Endothelial cell of umbilical vein (primary cell): Measurements from ENCODE around the gene RAPGEF3. TPM values are rescaled to one million over a fixed set of nuclear protein-coding genes. Genes with fewer than 3 reads are reported as not detected.

ENCODE experiments used
- BruUV-seq: library from RNA; stranded (reverse); fragments of 400-500 nt; replicated peaks from 2 replicates; lab custom pipeline; 2021; lab: Mats Ljungman, UMichigan
- CTCF ChIA-PET: fragments of 300-600, 350-600 bp; sonication (Branson Sonifier 250); formaldehyde crosslinking; loops from one replicate; lab custom pipeline; 2021; ENCODE audit warnings: antibody characterized with exemption, inconsistent platforms; lab: Charles Lee
- POLR2A ChIA-PET: fragments of 300-600, 350-600 bp; sonication (Branson Sonifier 250); formaldehyde crosslinking; loops from one replicate; lab custom pipeline; 2021; ENCODE audit warnings: antibody characterized with exemption, inconsistent platforms; lab: Charles Lee
- DNase-seq: peaks from one replicate; pipeline ENCODE4 v3.0.0-alpha.2; 2011; ENCODE audit warnings: low read depth, low spot score
- FAIRE-seq: peaks from 2 replicates; lab custom pipeline; 2011; peaks lifted over from hg19 to GRCh38; lab: Jason Lieb, UNC
- H2AFZ ChIP-seq: 2 replicates; pipeline ENCODE4 v1.6.0; 2012; ENCODE audit warnings: low read depth, low read length, control low read depth, inconsistent platforms
- H3K27ac ChIP-seq: 2 replicates; pipeline ENCODE4 v1.5.1; 2011; ENCODE audit warnings: low read depth, mild to moderate bottlenecking, control low read depth, low read length, moderate library complexity; ENCODE audit not compliant: insufficient read depth
- H3K27me3 ChIP-seq, 2 experiments: 2 replicates each; pipeline versions ENCODE4 v1.6.0 to v1.6.1; 2011; ENCODE audit warnings: low read length in 2 of 2, mixed read lengths in 1 of 2; ENCODE audit not compliant: control insufficient read depth in 2 of 2, insufficient read depth in 2 of 2
- H3K36me3 ChIP-seq, 2 experiments: 2 replicates in 1 of 2; 3 replicates in 1 of 2; pipeline ENCODE4 v1.5.1; 2011; ENCODE audit warnings: low read length in 2 of 2, mild to moderate bottlenecking in 1 of 2, moderate library complexity in 1 of 2; ENCODE audit not compliant: control insufficient read depth in 2 of 2, insufficient read depth in 2 of 2; ENCODE audit errors: extremely low read depth in 1 of 2
- H3K4me1 ChIP-seq: 3 replicates; pipeline ENCODE4 v1.5.1; 2011; ENCODE audit warnings: mild to moderate bottlenecking, low read length; ENCODE audit not compliant: control insufficient read depth, insufficient read depth; ENCODE audit errors: extremely low read depth
- H3K4me2 ChIP-seq: 2 replicates; pipeline ENCODE4 v1.6.1; 2011; ENCODE audit warnings: low read length, control low read depth, mixed read lengths; ENCODE audit not compliant: insufficient read depth
- H3K4me3 ChIP-seq, 3 experiments: fragments of 200-600 bp in 1 of 3; sonication (generic), shearing (Covaris generic) in 1 of 3; replicated peaks in 1 of 3; 2 replicates each; pipeline ENCODE4 v1.5.1; 2011 to 2016; ENCODE audit warnings: control low read depth in 3 of 3, low read length in 3 of 3, mild to moderate bottlenecking in 2 of 3, inconsistent platforms in 1 of 3, low read depth in 1 of 3, moderate library complexity in 1 of 3; ENCODE audit not compliant: insufficient read depth in 1 of 3
- H3K79me2 ChIP-seq: 2 replicates; pipeline ENCODE4 v1.6.0; 2012; ENCODE audit warnings: low read length, inconsistent platforms; ENCODE audit not compliant: control insufficient read depth, insufficient read depth
- H3K9ac ChIP-seq: replicated peaks from 2 replicates; pipeline ENCODE3; 2011; ENCODE audit warnings: low read length, control low read depth; ENCODE audit not compliant: insufficient read depth; ENCODE audit errors: extremely low read depth
- H3K9me1 ChIP-seq: replicated peaks from 3 replicates; pipeline ENCODE4 v1.6.0; 2011; ENCODE audit warnings: mild to moderate bottlenecking, low read length; ENCODE audit not compliant: control insufficient read depth, insufficient read depth; ENCODE audit errors: extremely low read depth
- H3K9me3 ChIP-seq: replicated peaks from 2 replicates; pipeline ENCODE4 v1.5.1; 2012; ENCODE audit warnings: low read length, inconsistent platforms; ENCODE audit not compliant: control insufficient read depth, insufficient read depth
- H4K20me1 ChIP-seq: replicated peaks from 2 replicates; pipeline ENCODE3; 2011; ENCODE audit warnings: mild to moderate bottlenecking, low read length; ENCODE audit not compliant: control insufficient read depth, insufficient read depth; ENCODE audit errors: extremely low read depth
- EZH2 ChIP-seq: IDR thresholded peaks from 2 replicates; pipeline ENCODE4 v1.6.1; 2012; ENCODE audit warnings: borderline replicate concordance, low read depth, mild to moderate bottlenecking, moderate library complexity, low read length, inconsistent platforms; ENCODE audit not compliant: severe bottlenecking
- JUN ChIP-seq: IDR thresholded peaks from 2 replicates; pipeline ENCODE4 v1.6.1; 2011; ENCODE audit warnings: borderline replicate concordance, low read depth; ENCODE audit not compliant: insufficient read length, insufficient read depth
- MYC ChIP-seq: IDR thresholded peaks from one replicate; pipeline ENCODE4 v1.6.1; 2011; ENCODE audit warnings: mild to moderate bottlenecking, low read depth, low read length
- POLR2A ChIP-seq: IDR thresholded peaks from 2 replicates; pipeline ENCODE4 v1.6.1; 2012; ENCODE audit warnings: low read depth, mild to moderate bottlenecking, control low read depth, low read length
- POLR2AphosphoS5 ChIP-seq: IDR thresholded peaks from 2 replicates; pipeline ENCODE4 v1.6.1; 2012; ENCODE audit warnings: low read depth, mild to moderate bottlenecking, control low read depth, low read length, moderate library complexity; ENCODE audit not compliant: insufficient read depth
- dilution Hi-C: fragments of 300-500 bp; cut with MboI; formaldehyde crosslinking; loops from one replicate; pipeline ENCODE4 v1.15.0; 2019; ENCODE audit warnings: low sequenced_read_pairs; ENCODE audit not compliant: extremely low pct_ligation_motif_present
- intact Hi-C: fragments of 100-400 bp; cut with micrococcal nuclease; formaldehyde crosslinking; loops from one replicate; pipeline ENCODE4 v1.10.0; 2022
- polyA plus RNA-seq, 4 experiments: library from polyadenylated mRNA; depleted of rRNA in 3 of 4; stranded (reverse) in 3 of 4; unstranded in 1 of 4; fragments of >200 nt; gene quantifications; 2 replicates each; pipeline versions ENCODE4 v1.2.1 to v1.2.3, GENCODE V29; 2011 to 2012; ENCODE audit warnings: missing spikeins in 1 of 4
- total RNA-seq: library from RNA; stranded (reverse); gene quantifications from 2 replicates; pipeline ENCODE4 v1.2.3, GENCODE V29; 2021
- TF ChIP-seq, protein P1 (sequence below): IDR thresholded peaks from 2 replicates; pipeline ENCODE4 v1.6.1; 2011; ENCODE audit not compliant: insufficient read depth, insufficient read length
- TF ChIP-seq, protein P2 (sequence below), 2 donors: IDR thresholded peaks; 1 replicate in 1 of 2; 2 replicates in 1 of 2; pipeline ENCODE4 v1.5.1; 2011; ENCODE audit warnings: low read length in 2 of 2, mild to moderate bottlenecking in 2 of 2, moderate library complexity in 2 of 2, control low read depth in 1 of 2, inconsistent platforms in 1 of 2, low read depth in 1 of 2; ENCODE audit not compliant: insufficient read depth in 1 of 2; ENCODE audit errors: extremely low read depth in 1 of 2

Gene RAPGEF3
- total and polyA plus RNA-seq, 2 donors (not counting 3 experiments of a cell fraction or from before 2014, with no cell fraction given), result 34.5 to 55.1 TPM

DNA sequence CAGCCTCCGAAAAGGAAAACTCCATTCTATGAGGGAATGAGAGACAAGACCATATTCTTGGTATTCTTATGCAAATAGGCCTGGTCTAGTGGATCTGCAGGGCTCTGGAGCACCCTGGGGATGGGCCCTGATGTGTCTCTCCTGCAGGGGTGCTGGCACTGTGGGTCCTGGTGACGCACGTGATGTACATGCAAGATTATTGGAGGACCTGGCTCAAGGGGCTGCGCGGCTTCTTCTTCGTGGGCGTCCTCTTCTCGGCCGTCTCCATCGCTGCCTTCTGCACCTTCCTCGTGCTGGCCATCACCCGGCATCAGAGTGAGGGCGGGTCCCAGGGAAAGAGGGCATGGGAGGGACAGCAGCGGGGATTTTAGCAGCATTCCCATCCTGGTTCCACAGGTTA lies 20.2 kb upstream of the RAPGEF3 start:
- Histone ChIP-seq H3K4me3 (no peak overlapping the region), H3K27me3 (no peaks in the 10 kb centered on the region), H3K4me1 (peaks cover 34% of the 10 kb centered on the region), H3K9me3 (no peaks in the 10 kb centered on the region), H3K4me2 (no peak overlapping the region), H3K9me1 (no peaks in the 10 kb centered on the region), H3K36me3 (peaks cover 12 to 14% of the 10 kb centered on the region in 2 experiments), H2AFZ (no peak overlapping the region), H3K79me2 (no peaks in the 10 kb centered on the region), H3K9ac (no peak overlapping the region), H3K27ac (no peak overlapping the region), H4K20me1 (no peaks in the 10 kb centered on the region)
- CTCF ChIA-PET, result interaction anchor here (0.6 to 10.4 kb wide), 19 partner anchors 9 to 127 kb away, joined by 3 to 244 read pairs (median 5); partner anchors contain the start of gene RAPGEF3
- dilution Hi-C loops, result no loop called here
- TF ChIP-seq, protein P1, sequence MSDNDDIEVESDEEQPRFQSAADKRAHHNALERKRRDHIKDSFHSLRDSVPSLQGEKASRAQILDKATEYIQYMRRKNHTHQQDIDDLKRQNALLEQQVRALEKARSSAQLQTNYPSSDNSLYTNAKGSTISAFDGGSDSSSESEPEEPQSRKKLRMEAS, result no peak
- TF ChIP-seq POLR2A, result no peak
- TF ChIP-seq EZH2, result no peak
- no peak for TF ChIP-seq MYC
- TF ChIP-seq, protein P2, sequence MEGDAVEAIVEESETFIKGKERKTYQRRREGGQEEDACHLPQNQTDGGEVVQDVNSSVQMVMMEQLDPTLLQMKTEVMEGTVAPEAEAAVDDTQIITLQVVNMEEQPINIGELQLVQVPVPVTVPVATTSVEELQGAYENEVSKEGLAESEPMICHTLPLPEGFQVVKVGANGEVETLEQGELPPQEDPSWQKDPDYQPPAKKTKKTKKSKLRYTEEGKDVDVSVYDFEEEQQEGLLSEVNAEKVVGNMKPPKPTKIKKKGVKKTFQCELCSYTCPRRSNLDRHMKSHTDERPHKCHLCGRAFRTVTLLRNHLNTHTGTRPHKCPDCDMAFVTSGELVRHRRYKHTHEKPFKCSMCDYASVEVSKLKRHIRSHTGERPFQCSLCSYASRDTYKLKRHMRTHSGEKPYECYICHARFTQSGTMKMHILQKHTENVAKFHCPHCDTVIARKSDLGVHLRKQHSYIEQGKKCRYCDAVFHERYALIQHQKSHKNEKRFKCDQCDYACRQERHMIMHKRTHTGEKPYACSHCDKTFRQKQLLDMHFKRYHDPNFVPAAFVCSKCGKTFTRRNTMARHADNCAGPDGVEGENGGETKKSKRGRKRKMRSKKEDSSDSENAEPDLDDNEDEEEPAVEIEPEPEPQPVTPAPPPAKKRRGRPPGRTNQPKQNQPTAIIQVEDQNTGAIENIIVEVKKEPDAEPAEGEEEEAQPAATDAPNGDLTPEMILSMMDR (IDR thresholded peaks at IDR 0.05; ENCODE audit: extremely low read depth in 1 of 2, insufficient read depth in 1 of 2, low read depth in 1 of 2, low read length in 2 of 2), result no peak
- no peak for TF ChIP-seq JUN
- no peak for TF ChIP-seq POLR2AphosphoS5
- POLR2A ChIA-PET, result no interaction called here
- DNase-seq (no peak), FAIRE-seq (no peak)
- intact Hi-C loops, result loop anchor here (1.0 kb wide), 4 partner anchors 37 to 128 kb away; no protein-coding TSS in a partner anchor
- TSS peak; percentile 1 for BruUV-seq
